Right renal cortex interstitium (tissue), 3 donors: ENCODE measurements around the gene EGFL8. TPM values are rescaled to one million over a fixed set of nuclear protein-coding genes. Genes with fewer than 3 reads are reported as not detected.
"Not testable (repeated sequence)": the region's sequence is repeated elsewhere in the genome, so short reads cannot be mapped to it uniquely, and the experiment has no call there.

Experiments
- DNase-seq, 3 donors: peaks; one replicate each; pipeline ENCODE4 v3.0.0-alpha.2; 2013; ENCODE audit warnings: low read depth in 3 of 3, low spot score in 2 of 3
- polyA plus RNA-seq, 3 donors: library from polyadenylated mRNA; unstranded; fragments of 120-200 nt; gene quantifications; one replicate each; pipeline ENCODE4 v1.2.1, GENCODE V29; 2013; ENCODE audit not compliant: insufficient read length in 3 of 3

The EGFL8 gene
- polyA plus RNA-seq, 3 donors: 13.7 to 16.5 (median 16.3) TPM

GRCh38 chr6:32194825-32195651 is 30.6 kb downstream of the EGFL8 start:
- DNase-seq: no peak

GRCh38 chr6:32195652-32195901 is 31.2 kb downstream of the EGFL8 start:
- peak; percentile 98 to 99 (median 99) for DNase-seq

- peak in 2 of 3 donors; percentile 85 to 87 for DNase-seq
Measured at GRCh38 chr6:32195902-32196681, 31.7 kb downstream of the EGFL8 start.

DNA sequence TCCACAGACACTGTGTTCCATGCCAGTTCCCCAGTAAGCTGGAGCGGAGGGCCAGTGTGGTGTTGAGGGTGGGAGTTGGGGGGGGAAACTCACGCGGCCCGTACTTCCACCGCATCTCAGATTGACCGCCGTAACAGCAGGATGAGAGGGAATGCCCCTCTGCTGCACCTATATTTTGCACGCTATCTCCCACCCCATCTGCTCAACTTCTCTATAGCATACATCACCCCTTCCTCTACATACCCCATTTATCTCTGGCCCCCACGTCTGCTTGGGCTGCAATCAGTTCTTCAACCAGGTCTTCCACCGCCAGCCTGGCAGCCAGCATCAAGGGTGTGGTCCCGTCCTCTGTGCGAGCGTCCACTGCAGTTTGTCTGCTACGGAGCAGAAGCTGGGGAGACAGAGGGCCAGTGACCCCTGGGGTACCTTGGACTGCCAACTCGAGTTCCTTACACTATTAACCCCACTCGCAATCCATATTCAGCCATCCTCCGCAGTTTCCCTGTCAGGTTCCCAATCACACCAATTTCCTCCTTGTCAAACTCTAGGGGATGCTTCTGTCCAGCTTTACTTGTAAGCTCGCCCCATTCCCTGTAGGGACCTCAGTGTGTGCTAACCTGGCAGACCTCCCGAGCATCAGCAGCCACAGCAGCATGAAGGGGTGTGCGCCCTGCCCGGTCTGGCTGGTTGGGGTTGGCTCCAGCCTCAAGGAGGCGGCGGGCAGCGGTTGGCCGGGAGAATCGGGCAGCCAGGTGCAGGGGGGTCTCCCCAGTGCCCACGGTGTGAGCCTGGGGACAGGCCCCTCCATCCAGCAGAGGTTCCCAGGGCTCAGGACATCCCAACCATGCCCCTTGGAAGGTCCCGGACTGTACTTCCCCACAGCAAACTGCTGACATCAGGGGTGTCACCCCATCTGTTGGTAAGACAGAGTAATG is 32.6 kb downstream of the EGFL8 start:
- DNase-seq: no peak

GRCh38 chr6:32198345-32198696 is 33.9 kb downstream of the EGFL8 start:
- no peak for DNase-seq

GRCh38 chr6:32198866-32199265 is 34.5 kb downstream of the EGFL8 start:
- no peak for DNase-seq

DNA sequence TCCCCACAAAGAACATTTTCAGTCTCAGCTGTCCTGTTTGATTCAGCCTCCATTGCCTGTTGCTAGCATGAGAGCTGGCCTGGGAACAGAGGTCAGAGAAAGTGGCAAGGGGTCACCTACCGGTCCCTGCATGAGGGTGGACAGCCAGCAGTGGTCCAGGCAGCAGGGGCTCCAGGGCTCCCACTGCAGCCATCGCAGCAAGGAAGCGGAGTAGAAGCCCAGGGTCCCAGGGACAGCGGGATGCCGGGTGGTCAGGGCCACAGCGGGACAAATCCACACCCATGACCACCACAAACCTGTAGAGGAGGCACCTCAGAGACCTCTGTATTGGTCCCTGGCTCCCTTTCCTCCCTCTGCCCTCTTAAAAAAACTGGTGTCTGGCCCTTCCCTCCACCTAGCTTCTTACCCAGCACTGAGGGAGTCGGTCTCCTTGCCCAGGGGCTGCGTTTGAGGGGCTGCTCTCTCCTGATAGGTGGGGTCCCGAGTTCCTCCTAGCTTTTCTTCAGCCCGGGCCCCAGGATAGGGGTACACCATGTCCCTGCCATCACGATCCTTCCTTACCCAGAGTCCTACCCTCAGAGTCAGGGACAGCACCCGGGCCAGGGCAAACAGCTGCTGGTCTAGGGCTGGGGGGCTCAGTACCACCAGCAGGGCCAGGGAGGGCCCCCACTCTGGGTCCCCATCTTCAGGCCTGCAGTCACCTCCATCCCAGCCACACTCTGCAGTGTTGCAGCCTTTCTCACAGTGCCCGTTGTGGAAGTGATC is 36.5 kb downstream of the EGFL8 start:
- DNase-seq: no peak

- DNase-seq: no peak
Measured at GRCh38 chr6:32202186-32202585, 37.8 kb downstream of the EGFL8 start.

- DNase-seq: no peak
Measured at GRCh38 chr6:32203426-32204267, 39.3 kb downstream of the EGFL8 start.

- no peak for DNase-seq
Measured at GRCh38 chr6:32204268-32204715, 39.9 kb downstream of the EGFL8 start.

- no peak for DNase-seq
Measured at GRCh38 chr6:32208996-32209395, 44.6 kb downstream of the EGFL8 start.

DNA sequence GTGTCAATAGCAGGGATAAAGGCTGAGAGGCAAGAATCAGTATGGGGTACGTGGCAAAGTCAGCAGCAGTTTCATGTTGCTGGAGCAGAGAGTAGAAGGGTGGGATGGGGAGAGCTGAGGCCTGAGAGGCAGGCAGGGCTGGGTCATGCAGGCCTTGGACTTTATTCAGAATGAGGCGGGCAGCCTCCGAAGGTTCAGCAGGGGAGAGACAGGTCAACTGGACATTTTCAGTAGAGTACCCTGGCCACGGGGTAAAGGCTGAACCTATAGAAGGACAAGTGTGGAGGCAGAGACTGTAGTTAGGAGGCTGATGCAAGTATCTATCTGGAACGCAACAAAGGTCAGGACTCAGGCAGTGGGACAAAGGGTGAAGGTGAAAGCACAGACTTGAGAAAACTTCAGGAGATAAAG is 45.8 kb downstream of the EGFL8 start:
- no peak for DNase-seq

- DNase-seq: not testable (repeated sequence)
Measured at GRCh38 chr6:32211432-32211831, 47.0 kb downstream of the EGFL8 start.

DNA sequence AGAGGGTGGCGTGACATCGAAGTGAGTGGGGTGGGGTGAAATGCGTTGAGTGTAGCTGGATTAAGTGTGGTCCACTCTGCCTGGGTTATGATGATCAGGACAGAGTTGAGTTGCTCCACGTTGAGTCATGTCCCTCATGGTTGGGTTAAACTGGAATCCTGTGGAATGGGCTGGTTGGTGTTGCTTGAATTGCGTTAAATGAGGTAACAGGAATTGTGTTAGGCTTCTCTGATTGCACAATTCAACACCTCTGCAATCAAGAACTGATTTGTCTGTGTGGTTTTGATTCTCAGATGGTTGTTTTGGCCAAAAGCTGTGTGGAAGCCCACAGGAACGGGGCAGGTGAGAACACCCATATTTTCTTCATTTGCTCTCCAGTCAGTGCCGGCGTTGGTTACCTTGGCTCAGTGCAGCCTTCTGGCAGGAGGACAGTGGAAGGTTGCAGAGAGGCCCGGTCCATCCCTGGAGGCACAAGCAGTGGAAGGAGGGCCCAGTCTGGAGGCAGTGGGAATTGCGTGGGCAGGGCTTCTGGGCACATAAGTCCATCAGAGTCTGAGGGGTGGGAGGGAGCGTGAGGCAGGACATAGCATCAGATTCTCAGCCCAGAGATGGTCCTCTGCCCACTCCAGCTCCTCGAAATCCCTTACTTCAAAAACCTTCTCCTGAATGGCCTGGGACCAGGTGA is 47.8 kb downstream of the EGFL8 start:
- DNase-seq: no peak

- no peak for DNase-seq
Measured at GRCh38 chr6:32213649-32214048, 49.3 kb downstream of the EGFL8 start.

GRCh38 chr6:32214126-32214525 is 49.7 kb downstream of the EGFL8 start:
- DNase-seq: no peak

GRCh38 chr6:32215617-32216016 is 51.2 kb downstream of the EGFL8 start:
- no peak for DNase-seq

GRCh38 chr6:32216285-32216684 is 51.9 kb downstream of the EGFL8 start:
- DNase-seq: no peak

GRCh38 chr6:32216998-32217397 is 52.6 kb downstream of the EGFL8 start:
- DNase-seq: no peak
